Mucosa of descending colon (tissue), 3 donors: ENCODE data around the gene TSPAN5. TPM values are rescaled to one million over a fixed set of nuclear protein-coding genes. Genes with fewer than 3 reads are reported as not detected.
A peak's percentile ranks its signal among the peaks of the same experiment; 100 is the strongest.

Source experiments
- ATAC-seq: fragments of 200-7000 bp; cut with Tn5 transposase; one replicate; pipeline ENCODE4 v1.9.1; 2020; ENCODE audit warnings: mild to moderate bottlenecking, moderate library complexity
- DNase-seq, 3 donors: peaks; one replicate each; pipeline ENCODE4 v3.0.0-alpha.2; 2020
- H3K36me3 ChIP-seq: fragments of 200-600 bp; one replicate; pipeline ENCODE4 v1.8.0; 2021; ENCODE audit warnings: low read depth, mild to moderate bottlenecking
- H3K4me1 ChIP-seq: fragments of 200-600 bp; one replicate; pipeline ENCODE4 v1.8.0; 2021; ENCODE audit warnings: low read depth, mild to moderate bottlenecking
- H3K4me3 ChIP-seq: fragments of 200-600 bp; one replicate; pipeline ENCODE4 v1.8.0; 2021; ENCODE audit warnings: mild to moderate bottlenecking
- H3K9me3 ChIP-seq: fragments of 200-600 bp; one replicate; pipeline ENCODE4 v1.8.0; 2021; ENCODE audit warnings: mild to moderate bottlenecking
- CTCF ChIP-seq: fragments of 200-600 bp; IDR thresholded peaks from one replicate; pipeline ENCODE4 v1.8.0; 2022; ENCODE audit warnings: antibody characterized with exemption, mild to moderate bottlenecking
- intact Hi-C, 2 donors: fragments of 100-400 bp; cut with DNase I in 1 of 2; cut with micrococcal nuclease in 1 of 2; formaldehyde crosslinking; loops; one replicate each; pipeline versions ENCODE4 v1.11.0 to v1.11.1; 2022; cut with DNase I, micrococcal nuclease
- total RNA-seq, 3 donors: library from RNA; stranded (reverse); fragmentation: NEBNext Ultra II Directional in 2 of 3; extraction: Animal tissue kit (Norgen Biotek cat#: 25700) in 2 of 3; gene quantifications; one replicate each; pipeline versions ENCODE4 v1.2.1 to v1.2.4, GENCODE V29; 2021 to 2023
- donor health status: DM: no; HTN: no; CAD: no; lungs with moderate emphysema.
- donor health status: DM: no; HTN: no; CAD: no.
- donor health status: DM: no; HTN: yes; CAD: no.

TSPAN5 gene
- total RNA-seq, 3 donors from 2014 or later, result 3.9 to 11.8 (median 4.9) TPM

- DNase-seq (no peak), ATAC-seq (no peak)
- intact Hi-C loops, result no loop called here
- no peak for TF ChIP-seq CTCF
- Histone ChIP-seq H3K4me1 (peaks cover 3% of the 10 kb centered on the region), H3K36me3 (no peaks in the 10 kb centered on the region), H3K4me3 (no peak overlapping the region), H3K9me3 (no peaks in the 10 kb centered on the region)
Measured at GRCh38 chr4:98573791-98574190, 84.6 kb downstream of the TSPAN5 start.

- ATAC-seq, result peak; percentile 86
- TF ChIP-seq CTCF, result no peak
- H3K36me3 ChIP-seq, result no peaks in the 10 kb centered on the region
- no peaks in the 10 kb centered on the region for H3K9me3 ChIP-seq
- no peak for DNase-seq
- intact Hi-C loops, result no loop called here
- H3K4me1 ChIP-seq, result peaks cover 3% of the 10 kb centered on the region
- H3K4me3 ChIP-seq, result no peak overlapping the region
Measured at GRCh38 chr4:98572697-98573096, 85.7 kb downstream of the TSPAN5 start.

GRCh38 chr4:98571161-98571786, 87.1 kb downstream of the TSPAN5 start:
- no peaks in the 10 kb centered on the region for H3K36me3 ChIP-seq
- peaks cover 3% of the 10 kb centered on the region for H3K4me1 ChIP-seq
- intact Hi-C loops, result no loop called here
- no peaks in the 10 kb centered on the region for H3K9me3 ChIP-seq
- TF ChIP-seq CTCF, result no peak
- ATAC-seq (peak; percentile 40), DNase-seq (peak in 1 of 3 donors; percentile 41)
- no peak overlapping the region for H3K4me3 ChIP-seq

- ATAC-seq, result no peak
- no peak for TF ChIP-seq CTCF
- intact Hi-C loops, result no loop called here
- no peaks in the 10 kb centered on the region for H3K9me3 ChIP-seq
- no peak overlapping the region for H3K4me3 ChIP-seq
- peaks cover 3% of the 10 kb centered on the region for H3K4me1 ChIP-seq
- DNase-seq, result no peak
- H3K36me3 ChIP-seq, result no peaks in the 10 kb centered on the region
Measured at GRCh38 chr4:98570151-98570797, 88.1 kb downstream of the TSPAN5 start.

GRCh38 chr4:98568941-98569663, 89.3 kb downstream of the TSPAN5 start:
- ATAC-seq (no peak), DNase-seq (no peak)
- Histone ChIP-seq H3K9me3 (no peaks in the 10 kb centered on the region), H3K4me1 (peaks cover 3% of the 10 kb centered on the region), H3K36me3 (no peaks in the 10 kb centered on the region), H3K4me3 (no peak overlapping the region)
- no peak for TF ChIP-seq CTCF
- intact Hi-C loops, result no loop called here
